Activated T-helper 1 cell treated with anti-CD3 and anti-CD28 coated beads, Interleukin-12 subunit alpha, Interleukin-12 subunit beta, Interleukin-2, Interleukin-4 antibody, amounts not matched to agents 30 ng/mL and 10 ng/mL and 1 ng/mL, durations not matched to agents 14 hours and 24 hours and 36 hours (primary cell): Measurements from ENCODE around the gene NCAPG2. TPM values are rescaled to one million over a fixed set of nuclear protein-coding genes. Genes with fewer than 3 reads are reported as not detected.
"Not testable (repeated sequence)": the region's sequence is repeated elsewhere in the genome, so short reads cannot be mapped to it uniquely, and the experiment has no call there.

Experiments used
- DNase-seq: peaks from one replicate; pipeline ENCODE4 v3.0.0; 2021; ENCODE audit warnings: low spot score
- H3K27ac Mint-ChIP-seq: one replicate; pipeline ENCODE4 v1.8.0; 2021; ENCODE audit warnings: mild to moderate bottlenecking, mixed read lengths
- H3K27me3 Mint-ChIP-seq: one replicate; pipeline ENCODE4 v1.8.0; 2022; ENCODE audit warnings: mild to moderate bottlenecking, moderate library complexity, mixed read lengths; ENCODE audit not compliant: insufficient read depth
- H3K36me3 Mint-ChIP-seq: one replicate; pipeline ENCODE4 v1.8.0; 2021; ENCODE audit warnings: low read depth, mixed read lengths
- H3K4me1 Mint-ChIP-seq: one replicate; pipeline ENCODE4 v1.8.0; 2021; ENCODE audit warnings: low read depth, mixed read lengths
- H3K4me3 Mint-ChIP-seq: one replicate; pipeline ENCODE4 v1.8.0; 2021; ENCODE audit warnings: mild to moderate bottlenecking, moderate library complexity, mixed read lengths
- H3K9me3 Mint-ChIP-seq: one replicate; pipeline ENCODE4 v1.8.0; 2021; ENCODE audit warnings: mixed read lengths
- intact Hi-C: fragments of 100-400 bp; cut with micrococcal nuclease; formaldehyde crosslinking; loops from one replicate; pipeline ENCODE4 v1.15.1; 2024
- total RNA-seq: library from RNA; stranded (reverse); gene quantifications from 2 replicates; pipeline ENCODE4 v1.2.3, GENCODE V29; 2022

NCAPG2 gene
- total RNA-seq, 1 donor from 2014 or later = 76.5 TPM

DNA sequence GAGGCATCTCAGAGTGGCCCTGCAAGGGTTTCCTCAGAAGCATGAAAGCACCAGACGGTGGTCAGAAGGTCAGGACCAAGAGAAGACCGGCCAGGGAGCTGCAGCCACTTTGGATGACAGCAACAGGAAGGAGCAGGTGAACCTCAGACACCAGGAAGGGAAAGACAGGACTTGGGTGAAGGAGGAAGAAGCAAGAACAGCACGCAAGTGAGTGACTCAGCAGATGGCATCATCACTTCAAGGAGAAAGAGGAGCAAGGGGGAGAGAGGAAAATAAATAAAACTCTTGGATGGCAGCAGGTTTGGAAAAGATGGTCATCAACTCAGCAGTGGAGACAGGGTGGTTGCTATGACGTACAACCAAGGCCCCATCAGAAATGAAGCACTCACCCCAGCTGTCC, 31.6 kb downstream of the NCAPG2 start:
- H3K36me3 Mint-ChIP-seq = peaks cover 43% of the 10 kb centered on the region
- peak overlapping the region; percentile 57 for H3K27ac Mint-ChIP-seq
- peaks cover 26% of the 10 kb centered on the region for H3K4me1 Mint-ChIP-seq

DNA sequence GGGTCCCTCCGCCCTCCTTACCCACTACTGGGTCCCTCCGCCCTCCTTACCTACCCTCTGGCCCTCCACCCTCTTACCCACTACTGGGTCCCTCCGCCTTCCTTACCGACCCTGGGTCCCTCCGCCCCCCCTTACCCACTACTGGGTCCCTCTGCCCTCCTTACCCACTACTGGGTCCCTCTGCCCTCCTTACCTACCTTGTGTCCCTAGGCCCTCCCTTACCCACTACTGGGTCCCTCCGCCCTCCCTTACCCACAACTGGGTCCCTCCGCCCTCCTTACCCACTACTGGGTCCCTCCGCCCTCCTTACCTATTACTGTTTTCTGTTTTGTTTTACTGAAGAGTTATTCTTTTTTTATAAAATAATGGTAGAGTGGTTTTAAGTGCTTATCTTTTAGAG, 36.5 kb downstream of the NCAPG2 start:
- H3K27me3 Mint-ChIP-seq, H3K9me3 Mint-ChIP-seq, H3K27ac Mint-ChIP-seq, intact Hi-C loops, H3K4me3 Mint-ChIP-seq, DNase-seq: not testable (repeated sequence)
- peaks cover 47% of the 10 kb centered on the region for H3K36me3 Mint-ChIP-seq
- H3K4me1 Mint-ChIP-seq = peaks cover 16% of the 10 kb centered on the region

More for the DNA sequence above, 31.6 kb downstream of the NCAPG2 start:
- intact Hi-C loops = no loop called here
- H3K4me3 Mint-ChIP-seq = no peak overlapping the region
- H3K27me3 Mint-ChIP-seq = no peaks in the 10 kb centered on the region
- DNase-seq = no peak
- H3K9me3 Mint-ChIP-seq = no peaks in the 10 kb centered on the region

- intact Hi-C loops, H3K9me3 Mint-ChIP-seq, H3K27me3 Mint-ChIP-seq, DNase-seq, H3K27ac Mint-ChIP-seq, H3K4me3 Mint-ChIP-seq: not testable (repeated sequence)
- Mint-ChIP-seq H3K4me1 (peaks cover 16% of the 10 kb centered on the region), H3K36me3 (peaks cover 50% of the 10 kb centered on the region)
These were observed 37.5 kb downstream of the NCAPG2 start for GRCh38 chr7:158666966-158667678.

DNA sequence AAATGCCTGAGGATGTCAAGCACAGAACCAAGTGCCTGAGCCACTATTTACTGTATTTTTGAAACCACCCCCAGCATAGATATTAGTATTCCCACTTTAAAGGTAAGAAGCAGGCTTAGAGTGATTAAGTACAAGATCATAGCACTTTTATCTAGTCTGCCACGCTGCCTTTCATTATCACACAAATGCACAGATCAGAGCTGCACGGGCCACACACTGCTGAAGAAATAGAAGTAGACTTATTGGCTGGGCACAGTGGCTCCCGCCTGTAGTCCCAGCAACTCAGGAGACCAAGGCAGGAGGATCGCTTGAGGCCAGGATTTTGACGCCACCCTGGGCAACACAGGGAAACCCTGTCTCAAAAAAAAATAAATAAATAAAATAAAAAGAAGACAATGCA, 38.2 kb downstream of the NCAPG2 start:
- no peak overlapping the region for H3K4me3 Mint-ChIP-seq
- intact Hi-C loops = no loop called here
- no peaks in the 10 kb centered on the region for H3K27me3 Mint-ChIP-seq
- peaks cover 49% of the 10 kb centered on the region for H3K36me3 Mint-ChIP-seq
- H3K4me1 Mint-ChIP-seq = peaks cover 16% of the 10 kb centered on the region
- H3K9me3 Mint-ChIP-seq = no peaks in the 10 kb centered on the region
- no peak for DNase-seq
- H3K27ac Mint-ChIP-seq = peak overlapping the region; percentile 7

DNA sequence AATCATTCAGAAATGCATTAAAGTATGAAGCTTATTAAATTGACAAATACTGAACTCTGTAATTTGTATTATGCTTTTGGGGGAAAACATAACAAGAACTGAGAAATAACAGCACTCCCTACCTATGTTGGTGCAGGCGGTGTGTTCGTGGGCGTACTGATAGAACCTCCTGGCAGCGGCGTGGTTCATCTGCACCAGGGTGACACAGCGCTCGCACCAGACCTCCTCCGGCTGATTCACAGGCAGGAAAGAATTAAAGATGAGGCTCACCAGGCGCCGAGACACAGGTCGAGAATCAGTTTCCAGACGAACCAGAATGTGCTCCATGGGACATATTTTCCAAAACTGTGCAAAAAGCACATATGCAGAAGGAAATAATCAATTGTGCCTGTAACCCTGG, 40.2 kb downstream of the NCAPG2 start:
- intact Hi-C loops = no loop called here
- H3K27ac Mint-ChIP-seq = no peak overlapping the region
- H3K9me3 Mint-ChIP-seq = no peaks in the 10 kb centered on the region
- H3K36me3 Mint-ChIP-seq = peaks cover 44% of the 10 kb centered on the region
- H3K4me1 Mint-ChIP-seq = peaks cover 16% of the 10 kb centered on the region
- H3K27me3 Mint-ChIP-seq = no peaks in the 10 kb centered on the region
- no peak for DNase-seq
- H3K4me3 Mint-ChIP-seq = no peak overlapping the region

DNA sequence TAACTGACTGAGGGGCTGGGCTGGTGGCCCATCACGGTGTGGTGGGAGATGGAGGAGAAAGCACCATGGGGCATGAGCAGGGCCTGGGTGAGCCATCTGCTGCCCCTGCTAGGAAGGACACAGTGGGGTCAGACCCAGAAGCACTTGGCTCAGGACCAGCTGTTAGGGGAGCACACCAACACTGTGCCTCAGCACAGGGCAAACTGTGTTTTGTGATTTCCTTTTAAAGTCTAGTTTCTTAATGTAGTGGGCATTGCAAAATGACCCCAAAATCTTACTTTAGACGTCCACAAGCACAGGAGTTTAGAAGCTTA, 41.2 kb downstream of the NCAPG2 start:
- H3K9me3 Mint-ChIP-seq = no peaks in the 10 kb centered on the region
- peaks cover 38% of the 10 kb centered on the region for H3K36me3 Mint-ChIP-seq
- peak overlapping the region; percentile 41 for H3K27ac Mint-ChIP-seq
- peaks cover 16% of the 10 kb centered on the region for H3K4me1 Mint-ChIP-seq
- no peak for DNase-seq
- intact Hi-C loops = no loop called here
- no peak overlapping the region for H3K4me3 Mint-ChIP-seq
- H3K27me3 Mint-ChIP-seq = no peaks in the 10 kb centered on the region

GRCh38 chr7:158662610-158663427, 41.8 kb downstream of the NCAPG2 start:
- no peak overlapping the region for H3K4me3 Mint-ChIP-seq
- no peaks in the 10 kb centered on the region for H3K9me3 Mint-ChIP-seq
- intact Hi-C loops = no loop called here
- DNase-seq = no peak
- H3K27ac Mint-ChIP-seq = peak overlapping the region; percentile 41
- H3K4me1 Mint-ChIP-seq = peaks cover 20% of the 10 kb centered on the region
- peaks cover 43% of the 10 kb centered on the region for H3K36me3 Mint-ChIP-seq
- H3K27me3 Mint-ChIP-seq = no peaks in the 10 kb centered on the region

DNA sequence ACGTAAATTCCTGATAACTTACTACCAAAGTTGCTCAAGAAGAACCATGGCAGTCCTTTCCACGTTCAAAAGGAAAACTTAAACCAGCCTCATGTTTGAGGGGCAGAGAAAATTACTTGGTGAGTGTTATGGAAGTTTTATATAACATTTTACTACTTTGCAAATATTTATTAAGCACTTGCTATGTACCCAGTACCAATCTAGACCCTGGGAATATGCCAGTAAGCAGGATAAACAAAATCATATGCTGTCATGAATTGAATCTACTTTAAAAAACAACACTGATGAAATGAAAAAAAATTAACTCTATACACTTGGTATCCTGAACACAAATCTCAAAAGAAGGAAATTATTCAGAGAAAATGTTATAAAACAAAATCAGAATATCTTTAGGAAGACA, 46.1 kb downstream of the NCAPG2 start:
- Mint-ChIP-seq H3K36me3 (peaks cover 41% of the 10 kb centered on the region), H3K9me3 (no peaks in the 10 kb centered on the region), H3K27me3 (no peaks in the 10 kb centered on the region), H3K27ac (no peak overlapping the region), H3K4me1 (peaks cover 37% of the 10 kb centered on the region), H3K4me3 (no peak overlapping the region)
- intact Hi-C loops = loop anchor here (5.0 kb wide), 1 partner anchor 199 kb away; the partner anchor contains the start of gene DYNC2I1
- no peak for DNase-seq

GRCh38 chr7:158657189-158657746, 47.3 kb downstream of the NCAPG2 start:
- no peaks in the 10 kb centered on the region for H3K27me3 Mint-ChIP-seq
- H3K9me3 Mint-ChIP-seq = no peaks in the 10 kb centered on the region
- no peak for DNase-seq
- intact Hi-C loops = loop anchor here (2.0 to 5.0 kb wide), 2 partner anchors 162 to 200 kb away; partner anchors contain the start of gene DYNC2I1
- H3K4me3 Mint-ChIP-seq = peak overlapping the region; percentile 54
- H3K27ac Mint-ChIP-seq = peak overlapping the region; percentile 71
- H3K4me1 Mint-ChIP-seq = peaks cover 30% of the 10 kb centered on the region
- H3K36me3 Mint-ChIP-seq = peaks cover 34% of the 10 kb centered on the region

GRCh38 chr7:158655931-158656441, 48.6 kb downstream of the NCAPG2 start:
- H3K4me3 Mint-ChIP-seq = peak overlapping the region; percentile 40
- peaks cover 32% of the 10 kb centered on the region for H3K4me1 Mint-ChIP-seq
- peaks cover 39% of the 10 kb centered on the region for H3K36me3 Mint-ChIP-seq
- peak overlapping the region; percentile 82 for H3K27ac Mint-ChIP-seq
- no peaks in the 10 kb centered on the region for H3K9me3 Mint-ChIP-seq
- DNase-seq = peak; percentile 68
- H3K27me3 Mint-ChIP-seq = no peaks in the 10 kb centered on the region
- intact Hi-C loops = loop anchor here (1.0 to 5.0 kb wide), 5 partner anchors 48 to 348 kb away; partner anchors contain the start of genes DYNC2I1 and NCAPG2

DNA sequence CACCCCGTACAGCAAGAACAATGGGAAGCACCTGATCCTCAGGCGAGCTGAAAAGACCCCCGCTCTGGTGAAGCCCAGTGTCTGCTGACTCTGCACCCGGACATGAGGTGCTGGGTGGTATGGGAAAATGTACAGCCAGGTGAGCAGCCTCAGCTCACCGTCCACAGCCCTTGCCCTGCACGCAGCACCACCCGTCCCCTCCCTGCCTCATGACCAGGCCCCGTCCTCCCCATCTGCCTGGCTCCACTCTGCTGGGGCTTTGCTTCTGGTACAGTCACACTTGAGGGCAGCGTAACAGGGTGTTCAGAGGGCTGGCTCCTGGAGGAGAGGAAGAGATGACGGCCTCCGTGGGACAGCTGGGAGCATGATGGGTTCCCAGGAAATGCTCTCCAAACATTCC, 49.1 kb downstream of the NCAPG2 start:
- peak overlapping the region; percentile 82 for H3K27ac Mint-ChIP-seq
- DNase-seq = no peak

GRCh38 chr7:158651968-158652565, 52.5 kb downstream of the NCAPG2 start:
- DNase-seq = no peak
- Mint-ChIP-seq H3K4me3 (no peak overlapping the region), H3K27ac (no peak overlapping the region), H3K27me3 (no peaks in the 10 kb centered on the region), H3K4me1 (peaks cover 30% of the 10 kb centered on the region), H3K9me3 (no peaks in the 10 kb centered on the region), H3K36me3 (peaks cover 49% of the 10 kb centered on the region)
- intact Hi-C loops = no loop called here

More for the DNA sequence above, 49.1 kb downstream of the NCAPG2 start:
- H3K9me3 Mint-ChIP-seq = no peaks in the 10 kb centered on the region
- H3K36me3 Mint-ChIP-seq = peaks cover 39% of the 10 kb centered on the region
- no peaks in the 10 kb centered on the region for H3K27me3 Mint-ChIP-seq
- H3K4me1 Mint-ChIP-seq = peaks cover 33% of the 10 kb centered on the region
- intact Hi-C loops = loop anchor here (5.0 kb wide), 1 partner anchor 202 kb away; the partner anchor contains the start of gene DYNC2I1
- H3K4me3 Mint-ChIP-seq = peak overlapping the region; percentile 40
